Fibroblast of lung (primary cell): Measurements from ENCODE around the gene C1QTNF1.
A peak's percentile ranks its signal among the peaks of the same experiment; 100 is the strongest.

Source experiments
- CTCF ChIP-seq, 2 donors: IDR thresholded peaks in 1 of 2; conservative IDR thresholded peaks in 1 of 2; 1 replicate in 1 of 2; 2 replicates in 1 of 2; pipeline ENCODE4 v1.5.1; 2011 to 2012; ENCODE audit warnings: low read length in 2 of 2, control low read depth in 1 of 2, inconsistent platforms in 1 of 2, low read depth in 1 of 2, mild to moderate bottlenecking in 1 of 2
- EZH2 ChIP-seq: IDR thresholded peaks from 2 replicates; pipeline ENCODE4 v1.5.1; 2012; ENCODE audit warnings: low read length, control low read depth, mild to moderate bottlenecking; ENCODE audit errors: missing control alignments

- TF ChIP-seq CTCF (conservative IDR thresholded peaks at IDR 0.05 in 1 of 2, IDR thresholded peaks at IDR 0.05 in 1 of 2; ENCODE audit: low read depth in 1 of 2, low read length in 2 of 2) (peak; percentile 90 to 94), EZH2 (no peak)
Measured at GRCh38 chr17:79045842-79046196, 21.9 kb downstream of the C1QTNF1 start.
